SH-SY5Y (cell line): Measurements from ENCODE around the gene SPC24.

ENCODE experiments used
- GATA2 ChIP-seq: IDR thresholded peaks from 2 replicates; pipeline ENCODE4 v1.6.1; 2011; ENCODE audit warnings: mild to moderate bottlenecking, low read depth, low read length
- GATA3 ChIP-seq: IDR thresholded peaks from 2 replicates; pipeline ENCODE4 v1.6.1; 2011; ENCODE audit warnings: low read depth, mild to moderate bottlenecking, low read length, moderate library complexity

DNA sequence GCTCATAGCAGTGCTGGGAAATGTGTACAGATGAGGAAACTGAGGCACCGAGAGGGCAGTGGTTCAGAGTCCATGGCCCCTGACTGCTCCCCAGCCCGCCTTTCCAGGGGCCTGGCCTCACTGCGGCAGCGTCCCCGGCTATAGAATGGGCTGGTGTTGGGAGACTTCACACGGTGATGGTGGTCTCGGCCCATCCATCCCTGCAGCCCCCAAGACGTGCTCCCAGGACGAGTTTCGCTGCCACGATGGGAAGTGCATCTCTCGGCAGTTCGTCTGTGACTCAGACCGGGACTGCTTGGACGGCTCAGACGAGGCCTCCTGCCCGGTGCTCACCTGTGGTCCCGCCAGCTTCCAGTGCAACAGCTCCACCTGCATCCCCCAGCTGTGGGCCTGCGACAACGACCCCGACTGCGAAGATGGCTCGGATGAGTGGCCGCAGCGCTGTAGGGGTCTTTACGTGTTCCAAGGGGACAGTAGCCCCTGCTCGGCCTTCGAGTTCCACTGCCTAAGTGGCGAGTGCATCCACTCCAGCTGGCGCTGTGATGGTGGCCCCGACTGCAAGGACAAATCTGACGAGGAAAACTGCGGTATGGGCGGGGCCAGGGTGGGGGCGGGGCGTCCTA lies 50.5 kb downstream of the SPC24 start:
- TF ChIP-seq GATA3 (no peak), GATA2 (no peak)
